NB4 (cell line): ENCODE measurements around the gene DICER1.

Source experiments
- DNase-seq: peaks from one replicate; pipeline ENCODE4 v3.0.0; 2010; ENCODE audit warnings: low read depth
- H3K4me3 ChIP-seq: one replicate; pipeline ENCODE4 v1.5.1; 2011; ENCODE audit warnings: mild to moderate bottlenecking, low read depth, low read length, moderate library complexity
- MAX ChIP-seq: IDR thresholded peaks from 2 replicates; pipeline ENCODE4 v1.6.1; 2011; ENCODE audit warnings: low read depth, low read length
- MYC ChIP-seq: IDR thresholded peaks from 2 replicates; pipeline ENCODE4 v1.6.1; 2011; ENCODE audit warnings: low read depth, low read length
- POLR2A ChIP-seq: IDR thresholded peaks from 2 replicates; pipeline ENCODE4 v1.6.1; 2011; ENCODE audit warnings: mild to moderate bottlenecking; ENCODE audit not compliant: insufficient read length; ENCODE audit errors: extremely low read depth
- TF ChIP-seq, protein P1 (sequence below): IDR thresholded peaks from one replicate; pipeline ENCODE4 v1.5.1; 2012; ENCODE audit warnings: low read depth, low read length

DICER1 gene

GRCh38 chr14:95062946-95063345 is 94.4 kb downstream of the DICER1 start:
- TF ChIP-seq, protein P1, sequence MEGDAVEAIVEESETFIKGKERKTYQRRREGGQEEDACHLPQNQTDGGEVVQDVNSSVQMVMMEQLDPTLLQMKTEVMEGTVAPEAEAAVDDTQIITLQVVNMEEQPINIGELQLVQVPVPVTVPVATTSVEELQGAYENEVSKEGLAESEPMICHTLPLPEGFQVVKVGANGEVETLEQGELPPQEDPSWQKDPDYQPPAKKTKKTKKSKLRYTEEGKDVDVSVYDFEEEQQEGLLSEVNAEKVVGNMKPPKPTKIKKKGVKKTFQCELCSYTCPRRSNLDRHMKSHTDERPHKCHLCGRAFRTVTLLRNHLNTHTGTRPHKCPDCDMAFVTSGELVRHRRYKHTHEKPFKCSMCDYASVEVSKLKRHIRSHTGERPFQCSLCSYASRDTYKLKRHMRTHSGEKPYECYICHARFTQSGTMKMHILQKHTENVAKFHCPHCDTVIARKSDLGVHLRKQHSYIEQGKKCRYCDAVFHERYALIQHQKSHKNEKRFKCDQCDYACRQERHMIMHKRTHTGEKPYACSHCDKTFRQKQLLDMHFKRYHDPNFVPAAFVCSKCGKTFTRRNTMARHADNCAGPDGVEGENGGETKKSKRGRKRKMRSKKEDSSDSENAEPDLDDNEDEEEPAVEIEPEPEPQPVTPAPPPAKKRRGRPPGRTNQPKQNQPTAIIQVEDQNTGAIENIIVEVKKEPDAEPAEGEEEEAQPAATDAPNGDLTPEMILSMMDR: no peak
- H3K4me3 ChIP-seq: no peak overlapping the region
- peak; percentile 25 for DNase-seq

- no peak for DNase-seq
- TF ChIP-seq, protein P1: no peak
- TF ChIP-seq MAX (no peak), POLR2A (no peak), MYC (no peak)
- H3K4me3 ChIP-seq: no peak overlapping the region
Observed at GRCh38 chr14:95062220-95062619, 95.1 kb downstream of the DICER1 start.

DNA sequence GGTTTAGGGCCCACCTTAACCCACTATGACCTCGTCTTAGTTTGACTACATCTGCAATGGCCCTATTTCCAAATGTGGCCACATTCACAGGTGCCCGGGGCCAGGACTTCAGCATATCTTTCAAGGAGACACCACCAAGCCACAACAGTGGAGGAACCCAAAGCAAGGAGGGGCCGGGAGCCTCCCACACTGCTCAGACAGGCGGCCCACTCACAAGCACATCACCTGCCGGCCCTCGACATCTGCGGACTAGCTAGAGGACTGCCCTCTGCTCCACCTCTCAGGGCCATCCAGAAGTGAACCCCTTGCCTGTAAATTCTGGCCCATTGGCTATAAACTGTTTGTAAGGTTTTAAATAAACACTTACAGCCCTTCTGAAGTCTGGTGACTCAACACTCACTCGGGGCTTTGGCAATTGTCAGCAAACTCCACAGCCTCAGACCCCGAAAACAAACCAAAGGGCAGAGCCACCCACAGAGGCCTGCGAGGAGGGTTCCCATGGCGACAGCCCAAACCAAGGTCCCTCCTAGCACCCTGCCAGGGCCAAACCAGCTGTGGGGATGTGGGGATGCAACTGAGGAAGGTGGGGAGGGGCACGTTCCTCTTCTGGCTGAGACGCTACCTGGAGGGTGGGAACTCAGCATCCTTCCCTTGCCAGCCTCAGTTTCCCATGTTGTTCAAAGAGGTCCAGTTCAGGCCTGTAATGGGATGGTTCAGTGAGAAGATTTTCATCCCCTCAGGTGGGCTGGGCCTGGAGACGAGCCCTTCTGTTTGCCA is 95.8 kb downstream of the DICER1 start:
- H3K4me3 ChIP-seq: no peak overlapping the region
- no peak for TF ChIP-seq POLR2A
- TF ChIP-seq MAX: no peak
- no peak for TF ChIP-seq MYC
- TF ChIP-seq, protein P1: no peak
- DNase-seq: peak; percentile 6

- H3K4me3 ChIP-seq: no peak overlapping the region
- DNase-seq: no peak
- TF ChIP-seq, protein P1: no peak
- TF ChIP-seq MYC (no peak), MAX (no peak), POLR2A (no peak)
Observed at GRCh38 chr14:95059126-95059525, 98.2 kb downstream of the DICER1 start.

DNA sequence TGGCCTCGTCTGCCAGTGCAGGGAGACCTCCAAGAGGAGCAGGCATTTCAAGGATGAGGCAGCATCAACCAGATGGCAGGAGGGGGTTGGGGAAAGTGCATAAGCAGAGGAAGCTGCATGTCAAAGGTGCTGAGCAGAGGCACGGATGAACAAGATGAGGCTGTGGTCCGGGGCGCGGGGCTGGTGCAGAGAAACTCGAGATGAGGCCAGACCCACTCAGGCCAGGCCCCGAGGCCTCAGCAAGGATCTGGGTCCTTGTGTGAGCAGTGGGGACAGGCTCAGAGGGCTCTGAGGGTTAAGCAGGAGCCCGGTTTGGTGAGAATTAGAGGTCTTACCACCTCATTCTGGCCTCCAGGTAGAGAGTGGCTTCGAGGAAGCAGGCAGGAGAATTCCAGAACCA is 98.8 kb downstream of the DICER1 start:
- H3K4me3 ChIP-seq: no peak overlapping the region
- TF ChIP-seq, protein P1: no peak
- no peak for TF ChIP-seq POLR2A
- no peak for TF ChIP-seq MAX
- TF ChIP-seq MYC: no peak
- DNase-seq: no peak

- no peak overlapping the region for H3K4me3 ChIP-seq
- TF ChIP-seq, protein P1: no peak
- TF ChIP-seq MAX: no peak
- TF ChIP-seq MYC: no peak
- no peak for TF ChIP-seq POLR2A
- DNase-seq: no peak
Observed at GRCh38 chr14:95057851-95058250, 99.5 kb downstream of the DICER1 start.
